GM19238 (cell line): ENCODE measurements around the gene SORCS1.

Source experiments
- DNase-seq: peaks from one replicate; pipeline ENCODE4 v3.0.0; 2011; ENCODE audit warnings: low spot score; ENCODE audit not compliant: insufficient read length

SORCS1 gene

GRCh38 chr10:107104026-107104652, 60.4 kb downstream of the SORCS1 start:
- DNase-seq: no peak

GRCh38 chr10:107103174-107104025, 61.1 kb downstream of the SORCS1 start:
- no peak for DNase-seq

GRCh38 chr10:107098326-107098725, 66.2 kb downstream of the SORCS1 start:
- no peak for DNase-seq

- no peak for DNase-seq
Measured at GRCh38 chr10:107094824-107095522, 69.5 kb downstream of the SORCS1 start.

- DNase-seq: no peak
Measured at GRCh38 chr10:107092321-107092720, 72.2 kb downstream of the SORCS1 start.

- no peak for DNase-seq
Measured at GRCh38 chr10:107091126-107091525, 73.4 kb downstream of the SORCS1 start.

- DNase-seq: no peak
Measured at GRCh38 chr10:107085665-107086525, 78.6 kb downstream of the SORCS1 start.

GRCh38 chr10:107083388-107084009, 81.0 kb downstream of the SORCS1 start:
- no peak for DNase-seq

- DNase-seq: no peak
Measured at GRCh38 chr10:107081644-107082043, 82.9 kb downstream of the SORCS1 start.

- no peak for DNase-seq
Measured at GRCh38 chr10:107075117-107075516, 89.4 kb downstream of the SORCS1 start.

- DNase-seq: no peak
Measured at GRCh38 chr10:107072786-107073185, 91.7 kb downstream of the SORCS1 start.

GRCh38 chr10:107072028-107072427, 92.5 kb downstream of the SORCS1 start:
- no peak for DNase-seq

GRCh38 chr10:107071301-107071700, 93.2 kb downstream of the SORCS1 start:
- DNase-seq: no peak

GRCh38 chr10:107067843-107068242, 96.7 kb downstream of the SORCS1 start:
- DNase-seq: no peak

GRCh38 chr10:107064075-107064474, 100.4 kb downstream of the SORCS1 start:
- DNase-seq: no peak

- DNase-seq: no peak
Measured at GRCh38 chr10:107059872-107060271, 104.6 kb downstream of the SORCS1 start.

GRCh38 chr10:107059068-107059804, 105.3 kb downstream of the SORCS1 start:
- DNase-seq: no peak

- DNase-seq: no peak
Measured at GRCh38 chr10:107058331-107058730, 106.2 kb downstream of the SORCS1 start.

GRCh38 chr10:107056182-107056581, 108.3 kb downstream of the SORCS1 start:
- DNase-seq: no peak
